GM12878 (cell line): ENCODE measurements around the gene PRG3. TPM values are rescaled to one million over a fixed set of nuclear protein-coding genes. Genes with fewer than 3 reads are reported as not detected.

Experiments used
- ATAC-seq: fragments of 200-7000 bp; cut with Tn5 transposase; 3 replicates; pipeline ENCODE4 v1.9.1; 2020; ENCODE audit warnings: mild to moderate bottlenecking, moderate library complexity
- BruUV-seq: library from RNA; stranded (reverse); fragments of 400-500 nt; replicated peaks from 2 replicates; lab custom pipeline; 2021; lab: Mats Ljungman, UMichigan
- CTCF ChIA-PET: fragments of 300-600 bp; sonication (Branson Sonifier 250); formaldehyde crosslinking; extraction: SDS; loops from one replicate; lab custom pipeline; 2021; ENCODE audit warnings: inconsistent platforms; lab: Yijun Ruan, JAX
- POLR2A ChIA-PET: fragments of 350-600 bp; formaldehyde crosslinking; extraction: SDS; loops from one replicate; lab custom pipeline; 2021; ENCODE audit warnings: inconsistent platforms; lab: Charles Lee
- RAD21 ChIA-PET: fragments of 300-600 bp; sonication (Branson Sonifier 250); formaldehyde crosslinking; loops from one replicate; lab custom pipeline; 2023; ENCODE audit warnings: antibody characterized with exemption; ENCODE audit not compliant: unreplicated experiment; lab: Charles Lee
- SMC1A ChIA-PET: fragments of 300-600 bp; sonication (Branson Sonifier 250); formaldehyde crosslinking; loops from one replicate; lab custom pipeline; 2023; ENCODE audit not compliant: unreplicated experiment, uncharacterized antibody; lab: Charles Lee
- DNase-seq: peaks from one replicate; pipeline ENCODE4 v3.0.0-alpha.2; 2011; ENCODE audit warnings: low read depth, low spot score
- FAIRE-seq: peaks from 3 replicates; lab custom pipeline; 2011; peaks lifted over from hg19 to GRCh38; lab: Jason Lieb, UNC
- H2AFZ ChIP-seq: 2 replicates; pipeline ENCODE4 v1.6.0; 2011; ENCODE audit warnings: low read depth, low read length, control low read depth; ENCODE audit not compliant: control insufficient read depth
- H3K27ac ChIP-seq: 2 replicates; pipeline ENCODE4 v1.5.1; 2011; ENCODE audit warnings: control low read depth; ENCODE audit not compliant: control insufficient read depth, insufficient read depth
- H3K27me3 ChIP-seq, 2 experiments: replicated peaks in 1 of 2; 2 replicates each; pipeline versions ENCODE4 v1.6.0 to v1.6.1; 2011; ENCODE audit warnings: low read length in 1 of 2; ENCODE audit not compliant: control insufficient read depth in 2 of 2, insufficient read depth in 2 of 2
- H3K36me3 ChIP-seq, 2 experiments: 2 replicates each; pipeline ENCODE4 v1.5.1; 2011; ENCODE audit warnings: low read length in 1 of 2; ENCODE audit not compliant: control insufficient read depth in 2 of 2, insufficient read depth in 2 of 2
- H3K4me1 ChIP-seq: 2 replicates; pipeline ENCODE4 v1.6.1; 2011; ENCODE audit warnings: mild to moderate bottlenecking, low read length, moderate library complexity, mixed read lengths; ENCODE audit not compliant: control insufficient read depth, insufficient read depth
- H3K4me2 ChIP-seq: 2 replicates; pipeline ENCODE4 v1.6.0; 2011; ENCODE audit warnings: control low read depth; ENCODE audit not compliant: control insufficient read depth, insufficient read depth
- H3K4me3 ChIP-seq: fragments of 200-600 bp; sonication (generic); 2 replicates; pipeline ENCODE4 v1.5.1; 2016
- H3K79me2 ChIP-seq: 2 replicates; pipeline ENCODE4 v1.6.0; 2011; ENCODE audit warnings: low read length; ENCODE audit not compliant: control insufficient read depth, insufficient read depth
- H3K9ac ChIP-seq: 2 replicates; pipeline ENCODE4 v1.8.0; 2011; ENCODE audit warnings: low read length, control low read depth, mixed read lengths; ENCODE audit not compliant: control insufficient read depth, insufficient read depth
- H3K9me3 ChIP-seq: replicated peaks from 3 replicates; pipeline ENCODE4 v1.5.1; 2011; ENCODE audit warnings: mild to moderate bottlenecking, low read length; ENCODE audit not compliant: control insufficient read depth, insufficient read depth
- H4K20me1 ChIP-seq: 2 replicates; pipeline ENCODE4 v1.6.0; 2011; ENCODE audit not compliant: control insufficient read depth, insufficient read depth
- BCLAF1 ChIP-seq: fragments of 450-650 bp; IDR thresholded peaks from 2 replicates; pipeline ENCODE4 v1.6.1; 2017; ENCODE audit warnings: antibody characterized with exemption, mild to moderate bottlenecking, moderate library complexity
- CHD4 ChIP-seq: fragments of 200-600 bp; sonication (generic); IDR thresholded peaks from 2 replicates; pipeline ENCODE4 v1.6.1; 2016; ENCODE audit warnings: mild to moderate bottlenecking
- NR2C2 ChIP-seq: IDR thresholded peaks from 2 replicates; pipeline ENCODE4 v1.6.1; 2011; ENCODE audit warnings: borderline replicate concordance, low read depth; ENCODE audit not compliant: control insufficient read depth, insufficient read length
- REST ChIP-seq: IDR thresholded peaks from 2 replicates; pipeline ENCODE4 v1.6.1; 2012; ENCODE audit warnings: mild to moderate bottlenecking, low read depth, low read length
- ZBTB4 ChIP-seq: fragments of 450-650 bp; formaldehyde crosslinking; IDR thresholded peaks from 2 replicates; pipeline ENCODE4 v1.4.0; 2022; ENCODE audit warnings: mild to moderate bottlenecking, moderate library complexity
- WGBS: methylation state at CpG from one replicate; pipeline ENCODE4 v1.1.6; 2016; ENCODE audit warnings: low lambda C conversion rate; ENCODE audit not compliant: insufficient replicate concordance, insufficient coverage; ENCODE audit errors: missing lambda C conversion rate; 5-methylcytosine and 5-hydroxymethylcytosine counted together
- in situ Hi-C: fragments of 300-500 bp; cut with MboI; formaldehyde crosslinking; loops from 9 replicates; pipeline ENCODE4 v1.14.3; 2018; ENCODE audit warnings: mixed read lengths
- intact Hi-C: fragments of 100-400 bp; cut with micrococcal nuclease; formaldehyde crosslinking; loops from one replicate; pipeline ENCODE4 v1.14.2; 2022; ENCODE audit not compliant: unreplicated experiment
- polyA plus RNA-seq, 11 experiments: library from polyadenylated mRNA; depleted of rRNA in 4 of 11; unstranded in 6 of 11; stranded (reverse) in 5 of 11; fragments of >200 nt; fragmentation: Nextera tagmentation in 4 of 11; fragmentation: Illumina TruSeq in 1 of 11; extraction: Ambion mirVana in 4 of 11; extraction: Trizol in 1 of 11; gene quantifications; 1 replicate in 1 of 11; 2 replicates in 10 of 11; pipeline versions ENCODE4 v1.2.1 to v1.2.3, GENCODE V29; 2011 to 2016; ENCODE audit warnings: inconsistent platforms in 2 of 11, missing spikeins in 2 of 11, low read depth in 1 of 11
- total RNA-seq, 4 experiments: library from RNA; depleted of rRNA in 3 of 4; stranded (reverse); fragments of >200 nt in 3 of 4; fragmentation: Illumina TruSeq in 1 of 4; extraction: Trizol in 1 of 4; gene quantifications; 2 replicates each; pipeline versions ENCODE4 v1.2.1 to v1.2.3, GENCODE V29; 2013 to 2021

The PRG3 gene
- total and polyA plus RNA-seq, 10 of the 15 experiments (the other 5 are each of a cell fraction or from before 2014, with no cell fraction given) = not detected

GRCh38 chr11:57379732-57380131 is 1.2 kb downstream of the PRG3 start:
- Histone ChIP-seq H3K9ac (no peak overlapping the region), H3K9me3 (no peaks in the 10 kb centered on the region), H3K4me2 (no peak overlapping the region), H3K4me3 (no peak overlapping the region), H2AFZ (no peak overlapping the region), H3K4me1 (no peaks in the 10 kb centered on the region), H4K20me1 (no peaks in the 10 kb centered on the region), H3K27me3 (no peaks in the 10 kb centered on the region; a peak in 1 of 4 replicates), H3K27ac (no peak overlapping the region), H3K36me3 (no peaks in the 10 kb centered on the region), H3K79me2 (no peaks in the 10 kb centered on the region)
- CTCF ChIA-PET = interaction anchor here (1.1 to 1.7 kb wide), 3 partner anchors 27 to 34 kb away, joined by 3 to 6 read pairs (median 4); no protein-coding TSS in a partner anchor
- intact Hi-C loops (no loop called here), in situ Hi-C loops (no loop called here)
- SMC1A ChIA-PET = interaction anchor here (1.0 to 1.3 kb wide), 2 partner anchors 9 to 79 kb away, joined by 3 to 5 read pairs; no protein-coding TSS in a partner anchor
- TF ChIP-seq ZBTB4 (CRISPR knock-in tag) (no peak), CHD4 (no peak), NR2C2 (no peak), REST (peak; percentile 87), BCLAF1 (no peak)
- FAIRE-seq (no peak), ATAC-seq (no peak), DNase-seq (no peak)
- RAD21 ChIA-PET = no interaction called here
- WGBS = 11% methylated on average over 10 of the region's 10 CpGs
- POLR2A ChIA-PET = no interaction called here
- no TSS peak for BruUV-seq
